22Rv1 (cell line): ENCODE measurements around the gene VAX1.

Source experiments
- ZFX ChIP-seq: fragments of 450-650 bp; IDR thresholded peaks from 2 replicates; pipeline ENCODE4 v1.6.1; 2017; ENCODE audit warnings: antibody characterized with exemption, borderline replicate concordance
- TF ChIP-seq, protein P1 (sequence below): fragments of 450-650 bp; IDR thresholded peaks from 2 replicates; pipeline ENCODE4 v1.5.1; 2017; ENCODE audit warnings: mild to moderate bottlenecking

DNA sequence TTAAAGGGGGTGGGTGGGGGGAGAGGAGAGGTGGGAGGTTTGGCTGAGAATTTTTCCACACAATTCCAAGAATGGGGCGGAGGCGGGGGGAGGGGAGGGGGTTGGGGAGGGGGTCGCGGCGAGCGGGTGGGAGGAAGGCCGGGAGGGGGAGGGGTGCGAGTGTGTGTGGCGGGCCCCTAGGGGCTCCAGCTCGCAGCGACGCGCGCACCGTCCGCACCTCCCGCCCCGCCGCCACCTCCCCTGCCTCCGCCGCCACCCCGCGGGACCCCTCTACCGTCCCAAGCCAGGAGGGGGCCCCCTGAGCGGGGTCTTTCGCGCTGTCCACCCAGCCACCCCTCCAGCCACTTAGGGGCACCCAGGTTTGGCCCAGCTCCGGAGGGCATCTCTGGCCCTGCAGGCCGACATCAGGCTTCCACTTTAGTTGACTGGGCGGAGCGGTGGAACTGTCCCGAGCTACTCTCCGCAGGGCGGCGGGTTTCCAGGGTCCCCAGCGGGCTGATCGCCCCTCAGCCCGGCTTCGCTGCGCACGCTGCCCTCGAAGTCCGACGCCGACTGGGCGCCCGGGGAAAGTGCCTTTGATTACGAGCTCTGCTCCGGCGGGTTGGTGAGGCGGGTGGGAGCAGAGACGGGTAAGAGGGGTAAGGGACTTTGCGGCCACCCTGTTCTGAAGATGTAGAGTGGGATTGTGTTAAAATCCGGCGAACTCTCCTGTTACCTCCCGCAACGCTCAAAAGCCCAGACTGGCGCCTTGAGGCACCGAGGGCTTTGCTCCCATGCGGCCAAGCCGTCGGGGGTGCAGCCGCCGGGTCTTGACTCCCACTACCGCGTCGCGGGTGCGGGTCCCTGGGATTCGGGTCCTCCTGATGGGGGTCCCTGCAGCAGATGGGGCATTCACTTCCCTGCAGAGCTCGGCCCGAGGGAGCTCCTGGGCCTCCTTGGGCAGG, 1.8 kb upstream of the VAX1 start:
- TF ChIP-seq, protein P1, sequence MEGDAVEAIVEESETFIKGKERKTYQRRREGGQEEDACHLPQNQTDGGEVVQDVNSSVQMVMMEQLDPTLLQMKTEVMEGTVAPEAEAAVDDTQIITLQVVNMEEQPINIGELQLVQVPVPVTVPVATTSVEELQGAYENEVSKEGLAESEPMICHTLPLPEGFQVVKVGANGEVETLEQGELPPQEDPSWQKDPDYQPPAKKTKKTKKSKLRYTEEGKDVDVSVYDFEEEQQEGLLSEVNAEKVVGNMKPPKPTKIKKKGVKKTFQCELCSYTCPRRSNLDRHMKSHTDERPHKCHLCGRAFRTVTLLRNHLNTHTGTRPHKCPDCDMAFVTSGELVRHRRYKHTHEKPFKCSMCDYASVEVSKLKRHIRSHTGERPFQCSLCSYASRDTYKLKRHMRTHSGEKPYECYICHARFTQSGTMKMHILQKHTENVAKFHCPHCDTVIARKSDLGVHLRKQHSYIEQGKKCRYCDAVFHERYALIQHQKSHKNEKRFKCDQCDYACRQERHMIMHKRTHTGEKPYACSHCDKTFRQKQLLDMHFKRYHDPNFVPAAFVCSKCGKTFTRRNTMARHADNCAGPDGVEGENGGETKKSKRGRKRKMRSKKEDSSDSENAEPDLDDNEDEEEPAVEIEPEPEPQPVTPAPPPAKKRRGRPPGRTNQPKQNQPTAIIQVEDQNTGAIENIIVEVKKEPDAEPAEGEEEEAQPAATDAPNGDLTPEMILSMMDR = no peak
- no peak for TF ChIP-seq ZFX
